Neural progenitor cell (in vitro differentiated cells): ENCODE data around the gene MBTPS2. TPM values are rescaled to one million over a fixed set of nuclear protein-coding genes. Genes with fewer than 3 reads are reported as not detected.
A peak's percentile ranks its signal among the peaks of the same experiment; 100 is the strongest.
"Not testable (repeated sequence)": the region's sequence is repeated elsewhere in the genome, so short reads cannot be mapped to it uniquely, and the experiment has no call there.

Experiments
- DNase-seq: peaks from one replicate; pipeline ENCODE4 v3.0.0-alpha.2; 2016; ENCODE audit warnings: low spot score
- H2AFZ ChIP-seq: fragments of 200-600 bp; sonication (generic); replicated peaks from 2 replicates; pipeline ENCODE4 v1.6.1; 2016; ENCODE audit warnings: antibody characterized with exemption
- H3F3A ChIP-seq: fragments of 200-600 bp; sonication (generic); 2 replicates; pipeline ENCODE4 v1.6.1; 2016; ENCODE audit warnings: antibody characterized with exemption, low read depth
- H3K27ac ChIP-seq: fragments of 200-600 bp; sonication (generic); 2 replicates; pipeline ENCODE4 v1.5.1; 2016; ENCODE audit warnings: mild to moderate bottlenecking
- H3K27me3 ChIP-seq: fragments of 200-600 bp; sonication (generic); 2 replicates; pipeline ENCODE4 v1.6.1; 2016; ENCODE audit warnings: mild to moderate bottlenecking, moderate library complexity
- H3K36me3 ChIP-seq: fragments of 200-600 bp; sonication (generic); 2 replicates; pipeline ENCODE4 v1.5.1; 2016
- H3K4me1 ChIP-seq: fragments of 200-600 bp; sonication (generic); 2 replicates; pipeline ENCODE4 v1.6.1; 2016; ENCODE audit warnings: mixed run types
- H3K4me2 ChIP-seq: fragments of 200-600 bp; sonication (generic); 2 replicates; pipeline ENCODE4 v1.6.1; 2016
- H3K4me3 ChIP-seq: fragments of 200-600 bp; sonication (generic); 2 replicates; pipeline ENCODE4 v1.5.1; 2016
- H3K79me2 ChIP-seq: fragments of 200-600 bp; sonication (generic); 2 replicates; pipeline ENCODE4 v1.6.1; 2016; ENCODE audit warnings: low read depth
- H3K9ac ChIP-seq: fragments of 200-600 bp; sonication (generic); 2 replicates; pipeline ENCODE4 v1.6.1; 2016
- H3K9me3 ChIP-seq: fragments of 200-600 bp; sonication (generic); 2 replicates; pipeline ENCODE4 v1.5.1; 2016; ENCODE audit warnings: low read depth
- H4K20me1 ChIP-seq: fragments of 200-600 bp; sonication (generic); 2 replicates; pipeline ENCODE4 v1.6.1; 2016; ENCODE audit warnings: low read depth
- H3K27ac Mint-ChIP-seq: 3 replicates; pipeline ENCODE4 v1.8.0; 2021; ENCODE audit warnings: mixed read lengths
- H3K27me3 Mint-ChIP-seq: 2 replicates; pipeline ENCODE4 v1.8.0; 2022; ENCODE audit warnings: low read depth, mild to moderate bottlenecking, inconsistent platforms, moderate library complexity, mixed read lengths; ENCODE audit not compliant: insufficient read depth
- H3K36me3 Mint-ChIP-seq: 3 replicates; pipeline ENCODE4 v1.8.0; 2021; ENCODE audit warnings: mixed read lengths
- H3K4me1 Mint-ChIP-seq: 3 replicates; pipeline ENCODE4 v1.8.0; 2021; ENCODE audit warnings: mixed read lengths
- H3K4me3 Mint-ChIP-seq: 3 replicates; pipeline ENCODE4 v1.8.0; 2021; ENCODE audit warnings: mild to moderate bottlenecking, moderate library complexity, mixed read lengths
- H3K9me3 Mint-ChIP-seq: 3 replicates; pipeline ENCODE4 v1.8.0; 2020; ENCODE audit warnings: mixed read lengths
- CTCF ChIP-seq: fragments of 200-600 bp; sonication (generic); IDR thresholded peaks from 2 replicates; pipeline ENCODE4 v1.5.1; 2017; ENCODE audit warnings: antibody characterized with exemption, mild to moderate bottlenecking
- EZH2 ChIP-seq: fragments of 200-600 bp; sonication (generic); IDR thresholded peaks from 2 replicates; pipeline ENCODE4 v1.6.1; 2017; ENCODE audit warnings: antibody characterized with exemption, mild to moderate bottlenecking, moderate library complexity
- EZH2phosphoT487 ChIP-seq: fragments of 200-600 bp; sonication (generic); IDR thresholded peaks from 2 replicates; pipeline ENCODE4 v1.6.1; 2017; ENCODE audit warnings: antibody characterized with exemption
- total RNA-seq: library from RNA; depleted of rRNA; stranded (reverse); fragments of >200 nt; gene quantifications from 2 replicates; pipeline ENCODE4 v1.2.3, GENCODE V29; 2015; ENCODE audit warnings: low replicate concordance

Gene MBTPS2
- total RNA-seq, 1 donor from 2014 or later = 8.4 TPM

DNA sequence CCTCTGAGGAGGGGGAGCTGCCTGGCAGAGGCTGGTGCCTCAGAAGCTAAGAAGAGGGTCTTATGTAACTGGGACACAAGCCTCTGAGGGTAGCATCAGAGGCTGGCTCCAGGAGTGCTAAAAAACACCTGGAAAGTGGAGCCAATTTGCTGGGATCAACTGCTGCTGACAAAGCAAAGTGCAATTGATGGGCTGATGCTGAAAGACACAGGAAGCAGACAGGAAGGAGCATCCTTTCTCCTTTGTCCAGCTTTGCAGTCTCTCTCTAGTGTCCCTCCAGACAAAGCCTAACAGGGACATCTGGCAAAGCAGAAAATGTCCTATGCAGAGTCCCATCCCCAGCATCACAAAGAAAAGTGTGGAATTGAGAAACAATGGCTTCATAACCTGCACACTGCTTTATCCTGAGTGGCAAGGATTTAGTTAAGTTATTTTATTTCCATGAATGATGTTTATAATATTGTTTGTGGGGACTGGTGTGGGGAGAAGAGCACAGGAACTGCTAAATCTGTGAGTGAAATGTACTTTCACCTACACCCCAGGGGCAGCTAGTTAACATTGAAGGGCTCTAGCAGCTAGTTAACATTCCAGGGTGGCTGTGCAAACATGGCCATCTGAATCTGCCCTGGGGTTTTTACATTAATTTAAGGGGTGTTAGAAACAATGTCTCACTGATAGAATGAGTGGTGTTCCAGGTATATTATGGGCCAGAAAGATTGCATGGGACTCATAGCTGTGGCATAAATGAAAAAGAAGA lies 25.6 kb upstream of the MBTPS2 start:
- Mint-ChIP-seq H3K4me1 (peaks cover 19% of the 10 kb centered on the region), H3K27ac (no peak overlapping the region), H3K9me3 (no peaks in the 10 kb centered on the region), H3K4me3 (no peak overlapping the region), H3K36me3 (no peaks in the 10 kb centered on the region), H3K27me3 (peaks cover 2% of the 10 kb centered on the region)
- DNase-seq = peak; percentile 3
- Histone ChIP-seq H3K9me3 (no peaks in the 10 kb centered on the region), H3F3A (no peaks in the 10 kb centered on the region), H4K20me1 (no peaks in the 10 kb centered on the region), H3K4me2 (no peak overlapping the region), H3K27me3 (no peaks in the 10 kb centered on the region), H3K4me3 (no peak overlapping the region), H3K4me1 (no peaks in the 10 kb centered on the region), H3K9ac (no peak overlapping the region), H3K36me3 (no peaks in the 10 kb centered on the region), H2AFZ (peak overlapping the region; percentile 46), H3K79me2 (no peaks in the 10 kb centered on the region), H3K27ac (no peak overlapping the region)
- TF ChIP-seq CTCF (no peak), EZH2 (no peak), EZH2phosphoT487 (no peak)

GRCh38 chrX:21816136-21816535 lies 23.3 kb upstream of the MBTPS2 start:
- no peak overlapping the region for H3K4me3 Mint-ChIP-seq
- no peak for DNase-seq
- H3K36me3 ChIP-seq = no peaks in the 10 kb centered on the region
- H3K27ac ChIP-seq = no peak overlapping the region
- no peak overlapping the region for H3K4me3 ChIP-seq
- no peaks in the 10 kb centered on the region for H4K20me1 ChIP-seq
- H3K4me1 ChIP-seq = no peaks in the 10 kb centered on the region
- H3K9me3 Mint-ChIP-seq = no peaks in the 10 kb centered on the region
- H3F3A ChIP-seq = no peaks in the 10 kb centered on the region
- H2AFZ ChIP-seq = no peak overlapping the region
- no peaks in the 10 kb centered on the region for H3K79me2 ChIP-seq
- H3K27me3 Mint-ChIP-seq = peaks cover 4% of the 10 kb centered on the region
- H3K9ac ChIP-seq = no peak overlapping the region
- H3K27me3 ChIP-seq = no peaks in the 10 kb centered on the region
- no peak overlapping the region for H3K4me2 ChIP-seq
- TF ChIP-seq EZH2 (no peak), CTCF (no peak), EZH2phosphoT487 (no peak)
- peaks cover 19% of the 10 kb centered on the region for H3K4me1 Mint-ChIP-seq
- H3K9me3 ChIP-seq = peaks cover under 1% of the 10 kb centered on the region
- H3K36me3 Mint-ChIP-seq = no peaks in the 10 kb centered on the region
- H3K27ac Mint-ChIP-seq = no peak overlapping the region

DNA sequence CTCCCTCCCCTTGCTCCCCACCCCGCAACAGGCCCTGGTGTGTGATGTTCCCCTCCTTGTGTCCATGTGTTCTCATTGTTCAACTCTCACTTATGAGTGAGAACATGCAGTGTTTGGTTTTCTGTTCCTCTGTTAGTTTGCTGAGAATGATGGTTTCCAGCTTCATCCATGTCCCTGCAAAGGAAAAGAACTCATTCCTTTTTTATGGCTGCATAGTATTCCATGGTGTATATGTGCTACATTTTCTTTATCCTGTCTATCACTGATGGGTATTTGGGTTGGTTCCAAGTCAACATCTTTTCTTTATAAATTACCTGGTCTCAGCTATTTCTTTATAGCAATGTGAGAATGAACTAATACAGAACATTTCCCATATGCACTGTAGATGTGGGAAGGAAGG lies 19.2 kb upstream of the MBTPS2 start:
- not testable (repeated sequence) for H3K9ac ChIP-seq, H4K20me1 ChIP-seq

GRCh38 chrX:21821875-21822274 lies 17.5 kb upstream of the MBTPS2 start:
- H3K27ac Mint-ChIP-seq = no peak overlapping the region
- no peak overlapping the region for H3K9ac ChIP-seq
- H3K27me3 Mint-ChIP-seq = peaks cover 4% of the 10 kb centered on the region
- H4K20me1 ChIP-seq = no peaks in the 10 kb centered on the region
- H3K79me2 ChIP-seq = no peaks in the 10 kb centered on the region
- TF ChIP-seq EZH2phosphoT487 (no peak), CTCF (no peak), EZH2 (no peak)
- peaks cover 5% of the 10 kb centered on the region for H3K4me1 Mint-ChIP-seq
- no peak for DNase-seq
- no peak overlapping the region for H3K4me3 ChIP-seq
- H3K4me1 ChIP-seq = no peaks in the 10 kb centered on the region
- H3K27me3 ChIP-seq = no peaks in the 10 kb centered on the region
- no peak overlapping the region for H3K27ac ChIP-seq
- H3K36me3 ChIP-seq = no peaks in the 10 kb centered on the region
- no peaks in the 10 kb centered on the region for H3K9me3 Mint-ChIP-seq
- H3K9me3 ChIP-seq = peaks cover 3% of the 10 kb centered on the region
- no peak overlapping the region for H3K4me3 Mint-ChIP-seq
- no peak overlapping the region for H3K4me2 ChIP-seq
- H3K36me3 Mint-ChIP-seq = no peaks in the 10 kb centered on the region
- H3F3A ChIP-seq = no peaks in the 10 kb centered on the region
- no peak overlapping the region for H2AFZ ChIP-seq

More for the DNA sequence above, 19.2 kb upstream of the MBTPS2 start:
- not testable (repeated sequence) for H3K27ac Mint-ChIP-seq, H3K4me3 ChIP-seq, H3K4me3 Mint-ChIP-seq, H3K9me3 Mint-ChIP-seq, H3K4me2 ChIP-seq, DNase-seq, H3K9me3 ChIP-seq, H3F3A ChIP-seq, H3K27ac ChIP-seq, H3K4me1 ChIP-seq, H3K27me3 ChIP-seq, H3K79me2 ChIP-seq, H3K27me3 Mint-ChIP-seq, H2AFZ ChIP-seq, H3K36me3 ChIP-seq, H3K36me3 Mint-ChIP-seq
- H3K4me1 Mint-ChIP-seq = peaks cover 11% of the 10 kb centered on the region
